SK-N-SH (cell line): Measurements from ENCODE around the gene CTTN. TPM values are rescaled to one million over a fixed set of nuclear protein-coding genes. Genes with fewer than 3 reads are reported as not detected.

ENCODE experiments used
- CTCF ChIA-PET: fragments of 300-600, 350-600 bp; formaldehyde crosslinking; extraction: SDS; loops from one replicate; lab custom pipeline; 2021; lab: Yijun Ruan, JAX
- POLR2A ChIA-PET: fragments of 350-600 bp; sonication (Branson Sonifier 250); formaldehyde crosslinking; extraction: SDS; loops from one replicate; lab custom pipeline; 2020; ENCODE audit warnings: antibody characterized with exemption, inconsistent platforms; lab: Yijun Ruan, JAX
- DNase-seq: peaks from one replicate; pipeline ENCODE4 v3.0.0; 2012
- H2AFZ ChIP-seq: fragments of 200-600 bp; sonication (generic); 2 replicates; pipeline ENCODE4 v1.8.1; 2016; ENCODE audit warnings: antibody characterized with exemption, mild to moderate bottlenecking, low read depth
- H3F3A ChIP-seq: fragments of 200-600 bp; sonication (generic); replicated peaks from 2 replicates; pipeline ENCODE3; 2016; ENCODE audit warnings: antibody characterized with exemption, mild to moderate bottlenecking; ENCODE audit not compliant: insufficient read depth
- H3K27ac ChIP-seq, 2 experiments: fragments of 200-500 bp in 1 of 2; fragments of 200-600 bp in 1 of 2; sonication (Bioruptor generic) in 1 of 2; sonication (generic), shearing (Covaris generic) in 1 of 2; 2 replicates each; pipeline versions ENCODE4 v1.5.1 to v1.6.1; 2014 to 2016; ENCODE audit warnings: low read depth in 2 of 2, inconsistent platforms in 1 of 2, low read length in 1 of 2, mild to moderate bottlenecking in 1 of 2, mixed read lengths in 1 of 2
- H3K27me3 ChIP-seq: fragments of 200-600 bp; sonication (generic), shearing (Covaris generic); 2 replicates; pipeline ENCODE4 v1.6.1; 2016; ENCODE audit warnings: mixed run types; ENCODE audit not compliant: insufficient read depth
- H3K36me3 ChIP-seq, 2 experiments: fragments of 200-500 bp in 1 of 2; fragments of 200-600 bp in 1 of 2; sonication (Bioruptor generic) in 1 of 2; sonication (generic) in 1 of 2; replicated peaks in 1 of 2; 2 replicates each; pipeline versions ENCODE3 to v1.5.1; 2014 to 2016; ENCODE audit warnings: low read length in 1 of 2, mild to moderate bottlenecking in 1 of 2; ENCODE audit not compliant: insufficient read depth in 2 of 2, control insufficient read depth in 1 of 2
- H3K4me1 ChIP-seq, 2 experiments: fragments of 200-500 bp in 1 of 2; fragments of 200-600 bp in 1 of 2; sonication (Bioruptor generic) in 1 of 2; sonication (generic), shearing (Covaris generic) in 1 of 2; 2 replicates each; pipeline versions ENCODE4 v1.5.1 to v1.6.1; 2014 to 2016; ENCODE audit warnings: low read depth in 1 of 2, low read length in 1 of 2, mixed run types in 1 of 2; ENCODE audit not compliant: insufficient read depth in 2 of 2, control insufficient read depth in 1 of 2
- H3K4me2 ChIP-seq: fragments of 200-600 bp; sonication (generic), shearing (Covaris generic); 2 replicates; pipeline ENCODE4 v1.6.1; 2017; ENCODE audit warnings: mixed run types
- H3K4me3 ChIP-seq, 2 experiments: fragments of 200-500 bp in 1 of 2; fragments of 200-600 bp in 1 of 2; sonication (Bioruptor generic) in 1 of 2; sonication (generic), shearing (Covaris generic) in 1 of 2; 2 replicates each; pipeline versions ENCODE4 v1.5.1 to v1.8.1; 2014 to 2016; ENCODE audit warnings: low read depth in 2 of 2, inconsistent platforms in 1 of 2, low read length in 1 of 2, mild to moderate bottlenecking in 1 of 2, mixed read lengths in 1 of 2, moderate library complexity in 1 of 2
- H3K79me2 ChIP-seq: fragments of 200-600 bp; sonication (generic); 2 replicates; pipeline ENCODE4 v1.8.1; 2017; ENCODE audit warnings: mild to moderate bottlenecking; ENCODE audit not compliant: insufficient read depth
- H3K9ac ChIP-seq: fragments of 200-600 bp; sonication (generic); 2 replicates; pipeline ENCODE4 v1.6.1; 2017; ENCODE audit warnings: mixed run types
- H3K9me2 ChIP-seq: fragments of 200-600 bp; sonication (generic); 2 replicates; pipeline ENCODE4 v1.6.1; 2017; ENCODE audit warnings: mixed run types
- H3K9me3 ChIP-seq: fragments of 200-600 bp; sonication (generic); 2 replicates; pipeline ENCODE4 v1.6.1; 2017; ENCODE audit warnings: mixed run types, mild to moderate bottlenecking, moderate library complexity
- H4K20me1 ChIP-seq: fragments of 200-600 bp; sonication (generic); 2 replicates; pipeline ENCODE4 v1.6.1; 2017; ENCODE audit warnings: mild to moderate bottlenecking, mixed run types; ENCODE audit not compliant: insufficient read depth
- EZH2phosphoT487 ChIP-seq: fragments of 200-600 bp; sonication (generic); IDR thresholded peaks from 2 replicates; pipeline ENCODE4 v1.6.1; 2017; ENCODE audit warnings: low read depth, mixed run types, mild to moderate bottlenecking, antibody characterized with exemption, moderate library complexity, borderline replicate concordance
- FOXM1 ChIP-seq: IDR thresholded peaks from 2 replicates; pipeline ENCODE4 v1.4.0; 2012; ENCODE audit warnings: low read depth, mild to moderate bottlenecking
- JUND ChIP-seq: IDR thresholded peaks from 2 replicates; pipeline ENCODE4 v1.4.0; 2012
- MEF2A ChIP-seq: IDR thresholded peaks from 2 replicates; pipeline ENCODE4 v1.4.0; 2012; ENCODE audit warnings: low read depth, borderline replicate concordance
- MXI1 ChIP-seq: IDR thresholded peaks from 2 replicates; pipeline ENCODE4 v1.6.1; 2012; ENCODE audit warnings: mild to moderate bottlenecking, low read depth, low read length, improper control_type of control experiment
- POLR2AphosphoS5 ChIP-seq: IDR thresholded peaks from 2 replicates; pipeline ENCODE4 v1.6.1; 2012; ENCODE audit warnings: low read depth, low read length
- RAD21 ChIP-seq: IDR thresholded peaks from 2 replicates; pipeline ENCODE4 v1.6.1; 2012; ENCODE audit warnings: mild to moderate bottlenecking, low read length
- RCOR1 ChIP-seq: fragments of 150-350 bp; IDR thresholded peaks from 2 replicates; pipeline ENCODE4 v1.6.1; 2017; ENCODE audit warnings: antibody characterized with exemption, low read length
- RFX5 ChIP-seq: IDR thresholded peaks from 2 replicates; pipeline ENCODE4 v1.6.1; 2012; ENCODE audit warnings: mild to moderate bottlenecking, improper control_type of control experiment, low read length
- SIN3A ChIP-seq: IDR thresholded peaks from 2 replicates; pipeline ENCODE4 v1.6.1; 2012; ENCODE audit warnings: low read depth, mild to moderate bottlenecking, low read length, moderate library complexity, borderline replicate concordance
- SMC3 ChIP-seq: IDR thresholded peaks from 2 replicates; pipeline ENCODE4 v1.6.1; 2012; ENCODE audit warnings: low read depth, low read length, improper control_type of control experiment
- TAF1 ChIP-seq: IDR thresholded peaks from 2 replicates; pipeline ENCODE4 v1.6.1; 2012; ENCODE audit warnings: low read depth, mild to moderate bottlenecking, low read length, moderate library complexity, borderline replicate concordance
- TEAD4 ChIP-seq: IDR thresholded peaks from 2 replicates; pipeline ENCODE4 v1.4.0; 2012; ENCODE audit warnings: mild to moderate bottlenecking, borderline replicate concordance; ENCODE audit not compliant: insufficient read depth
- YY1 ChIP-seq: IDR thresholded peaks from 2 replicates; pipeline ENCODE4 v1.4.0; 2012; ENCODE audit warnings: low read depth, mild to moderate bottlenecking
- WGBS: methylation state at CpG from one replicate; pipeline ENCODE4 v1.1.6; 2017; ENCODE audit warnings: low lambda C conversion rate; 5-methylcytosine and 5-hydroxymethylcytosine counted together
- polyA plus RNA-seq, 3 experiments: library from polyadenylated mRNA; depleted of rRNA; stranded (reverse); fragments of >200 nt; gene quantifications; 2 replicates each; pipeline ENCODE4 v1.2.3, GENCODE V29; 2012
- TF ChIP-seq, protein P1 (sequence below): fragments of 150-350 bp; IDR thresholded peaks from 2 replicates; pipeline ENCODE4 v1.6.1; 2017; ENCODE audit warnings: antibody characterized with exemption, low read length, low read depth, borderline replicate concordance
- TF ChIP-seq, protein P2 (sequence below): IDR thresholded peaks from 2 replicates; pipeline ENCODE4; 2012
- TF ChIP-seq, protein P3 (sequence below): fragments of 150-350 bp; IDR thresholded peaks from 2 replicates; pipeline ENCODE4 v1.6.1; 2016; ENCODE audit warnings: mild to moderate bottlenecking, low read depth, low read length
- TF ChIP-seq, protein P4 (sequence below): IDR thresholded peaks from 2 replicates; pipeline ENCODE4 v1.4.0; 2012; ENCODE audit warnings: low read depth

CTTN gene
- polyA plus RNA-seq, 1 of the 3 experiments (the other 2 are of a cell fraction) = 243 TPM

DNA sequence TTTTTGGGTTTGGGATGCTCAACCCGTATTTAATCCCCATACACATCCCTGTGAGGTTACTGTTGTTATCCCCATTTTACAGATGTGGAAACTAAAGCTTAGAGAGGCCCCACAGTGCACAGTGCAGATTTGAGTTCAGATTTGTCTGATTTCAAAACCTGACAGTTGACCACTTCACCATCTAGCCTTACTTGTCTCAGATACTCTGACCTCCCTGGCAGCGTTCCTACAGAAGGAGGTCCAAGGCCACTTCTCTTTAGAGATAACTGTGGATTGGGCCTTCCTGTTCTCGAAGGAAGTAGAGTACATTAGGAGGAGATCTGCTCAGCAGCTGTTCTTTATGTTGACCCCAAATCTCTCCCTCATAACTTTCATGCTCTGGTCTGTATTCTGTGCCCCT lies 46.7 kb upstream of the CTTN start (continued):
- TF ChIP-seq MXI1 = no peak
- TF ChIP-seq, all 33 proteins: peak for 0

DNA sequence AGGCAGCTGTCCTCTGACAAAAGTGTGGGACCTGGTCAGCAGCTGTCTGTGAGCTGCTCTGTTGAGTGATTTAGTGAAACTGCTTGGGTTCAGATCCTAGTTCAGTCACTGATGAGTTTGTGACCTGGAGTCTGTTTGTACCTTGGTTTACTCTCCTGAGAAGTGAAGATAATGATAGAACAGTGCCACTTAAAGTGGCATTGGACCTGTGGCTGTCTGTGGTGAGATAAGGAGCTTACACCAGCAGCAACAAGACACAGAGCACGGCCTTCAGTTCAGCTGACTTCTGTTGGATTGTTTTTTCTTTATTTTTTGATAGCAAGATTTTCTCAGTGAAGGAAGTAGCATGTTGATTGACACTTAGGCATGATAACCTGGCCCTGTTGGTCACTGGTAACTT lies 46.2 kb upstream of the CTTN start:
- no peak overlapping the region for H3K4me2 ChIP-seq
- ChIA-PET CTCF (no interaction called here), POLR2A (interaction anchor here (0.7 kb wide), 1 partner anchor 447 kb away, joined by 3 read pairs; no protein-coding TSS in a partner anchor)
- no peaks in the 10 kb centered on the region for H3K27me3 ChIP-seq
- no peak overlapping the region for H2AFZ ChIP-seq
- no peaks in the 10 kb centered on the region; the same call in 1 of the 2 replicates for H3K79me2 ChIP-seq
- no peaks in the 10 kb centered on the region for H3K9me2 ChIP-seq
- H3K9me3 ChIP-seq = no peaks in the 10 kb centered on the region
- H3K36me3 ChIP-seq = peaks cover 39 to 72% of the 10 kb centered on the region in 2 experiments
- no peaks in the 10 kb centered on the region for H3K4me1 ChIP-seq
- DNase-seq = no peak
- no peaks in the 10 kb centered on the region for H4K20me1 ChIP-seq
- no peak overlapping the region for H3K27ac ChIP-seq
- H3K9ac ChIP-seq = no peak overlapping the region
- no peak overlapping the region for H3K4me3 ChIP-seq
- 91% methylated on average over 1 of the region's 1 CpG for WGBS
- TF ChIP-seq, protein P1, sequence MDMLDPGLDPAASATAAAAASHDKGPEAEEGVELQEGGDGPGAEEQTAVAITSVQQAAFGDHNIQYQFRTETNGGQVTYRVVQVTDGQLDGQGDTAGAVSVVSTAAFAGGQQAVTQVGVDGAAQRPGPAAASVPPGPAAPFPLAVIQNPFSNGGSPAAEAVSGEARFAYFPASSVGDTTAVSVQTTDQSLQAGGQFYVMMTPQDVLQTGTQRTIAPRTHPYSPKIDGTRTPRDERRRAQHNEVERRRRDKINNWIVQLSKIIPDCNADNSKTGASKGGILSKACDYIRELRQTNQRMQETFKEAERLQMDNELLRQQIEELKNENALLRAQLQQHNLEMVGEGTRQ = no peak
- TF ChIP-seq TAF1 (no peak), RAD21 (no peak), JUND (no peak), EZH2phosphoT487 (no peak), FOXM1 (no peak), MEF2A (no peak), SMC3 (no peak), TEAD4 (no peak), RCOR1 (no peak), RFX5 (no peak), SIN3A (no peak), POLR2AphosphoS5 (no peak), YY1 (no peak)
- TF ChIP-seq, protein P2, sequence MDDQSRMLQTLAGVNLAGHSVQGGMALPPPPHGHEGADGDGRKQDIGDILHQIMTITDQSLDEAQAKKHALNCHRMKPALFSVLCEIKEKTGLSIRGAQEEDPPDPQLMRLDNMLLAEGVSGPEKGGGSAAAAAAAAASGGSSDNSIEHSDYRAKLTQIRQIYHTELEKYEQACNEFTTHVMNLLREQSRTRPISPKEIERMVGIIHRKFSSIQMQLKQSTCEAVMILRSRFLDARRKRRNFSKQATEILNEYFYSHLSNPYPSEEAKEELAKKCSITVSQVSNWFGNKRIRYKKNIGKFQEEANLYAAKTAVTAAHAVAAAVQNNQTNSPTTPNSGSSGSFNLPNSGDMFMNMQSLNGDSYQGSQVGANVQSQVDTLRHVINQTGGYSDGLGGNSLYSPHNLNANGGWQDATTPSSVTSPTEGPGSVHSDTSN = no peak
- TF ChIP-seq, protein P3, sequence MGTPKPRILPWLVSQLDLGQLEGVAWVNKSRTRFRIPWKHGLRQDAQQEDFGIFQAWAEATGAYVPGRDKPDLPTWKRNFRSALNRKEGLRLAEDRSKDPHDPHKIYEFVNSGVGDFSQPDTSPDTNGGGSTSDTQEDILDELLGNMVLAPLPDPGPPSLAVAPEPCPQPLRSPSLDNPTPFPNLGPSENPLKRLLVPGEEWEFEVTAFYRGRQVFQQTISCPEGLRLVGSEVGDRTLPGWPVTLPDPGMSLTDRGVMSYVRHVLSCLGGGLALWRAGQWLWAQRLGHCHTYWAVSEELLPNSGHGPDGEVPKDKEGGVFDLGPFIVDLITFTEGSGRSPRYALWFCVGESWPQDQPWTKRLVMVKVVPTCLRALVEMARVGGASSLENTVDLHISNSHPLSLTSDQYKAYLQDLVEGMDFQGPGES = no peak
- TF ChIP-seq, protein P4, sequence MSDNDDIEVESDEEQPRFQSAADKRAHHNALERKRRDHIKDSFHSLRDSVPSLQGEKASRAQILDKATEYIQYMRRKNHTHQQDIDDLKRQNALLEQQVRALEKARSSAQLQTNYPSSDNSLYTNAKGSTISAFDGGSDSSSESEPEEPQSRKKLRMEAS = no peak
- TF ChIP-seq, all 33 proteins: peak for 0
- peaks cover 6% of the 10 kb centered on the region for H3F3A ChIP-seq
